Mammary epithelial cell (primary cell): Measurements from ENCODE around the gene BEST3.
"Not testable (repeated sequence)": the region's sequence is repeated elsewhere in the genome, so short reads cannot be mapped to it uniquely, and the experiment has no call there.

Source experiments
- CTCF ChIP-seq, 2 donors: IDR thresholded peaks in 1 of 2; conservative IDR thresholded peaks in 1 of 2; 2 replicates each; pipeline ENCODE4 v1.5.1; 2011 to 2012; ENCODE audit warnings: inconsistent platforms in 2 of 2, low read length in 2 of 2, mild to moderate bottlenecking in 2 of 2, control low read depth in 1 of 2, low read depth in 1 of 2; ENCODE audit not compliant: insufficient read depth in 1 of 2; ENCODE audit errors: extremely low read depth in 1 of 2
- EZH2 ChIP-seq: IDR thresholded peaks from 2 replicates; pipeline ENCODE4 v1.6.1; 2012; ENCODE audit warnings: low read length, inconsistent platforms, borderline replicate concordance

DNA sequence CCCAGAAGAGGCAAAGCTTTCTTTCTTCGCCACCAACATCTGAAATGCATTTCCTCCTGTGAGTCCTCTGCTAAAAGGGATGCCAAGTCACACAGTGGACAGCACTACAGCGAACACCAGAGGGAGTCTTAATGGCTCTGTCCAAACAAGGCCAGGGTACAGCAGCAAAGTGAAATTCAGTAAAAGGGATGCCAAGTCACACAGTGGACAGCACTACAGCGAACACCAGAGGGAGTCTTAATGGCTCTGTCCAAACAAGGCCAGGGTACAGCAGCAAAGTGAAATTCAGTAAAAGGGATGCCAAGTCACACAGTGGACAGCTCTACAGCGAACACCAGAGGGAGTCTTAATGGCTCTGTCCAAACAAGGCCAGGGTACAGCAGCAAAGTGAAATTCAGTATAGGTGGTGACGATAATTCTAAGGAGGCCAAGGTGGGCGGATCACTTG, 34.1 kb downstream of the BEST3 start:
- TF ChIP-seq EZH2; CTCF (conservative IDR thresholded peaks at IDR 0.05 in 1 of 2, IDR thresholded peaks at IDR 0.05 in 1 of 2; ENCODE audit: extremely low read depth in 1 of 2, insufficient read depth in 1 of 2, low read depth in 1 of 2, low read length in 2 of 2): not testable (repeated sequence)
